Omental fat pad (tissue), 4 donors: Measurements from ENCODE around the gene ATP1A4. TPM values are rescaled to one million over a fixed set of nuclear protein-coding genes. Genes with fewer than 3 reads are reported as not detected.

Experiments used
- ATAC-seq: fragments of 150-250 bp; one replicate; pipeline ENCODE4 v1.9.1; 2016; ENCODE audit warnings: mild to moderate bottlenecking, moderate library complexity; ENCODE audit not compliant: low FRiP score
- DNase-seq: peaks from one replicate; pipeline ENCODE4 v3.0.0-alpha.2; 2019; ENCODE audit warnings: low spot score
- total RNA-seq, 4 donors: library from RNA; depleted of rRNA; stranded (reverse); fragments of >200 nt; gene quantifications; one replicate each; pipeline ENCODE4 v1.1.0, GENCODE V29; 2016
- TF ChIP-seq, protein P1 (sequence below), 3 donors: fragments of 450-650 bp; IDR thresholded peaks; one replicate each; pipeline ENCODE4 v1.5.1; 2016 to 2017; ENCODE audit warnings: antibody characterized with exemption in 3 of 3, mild to moderate bottlenecking in 3 of 3, moderate library complexity in 2 of 3

ATP1A4 gene
- total RNA-seq, 4 donors from 2014 or later: 0.47 to 1.6 TPM; not detected in 2

DNA sequence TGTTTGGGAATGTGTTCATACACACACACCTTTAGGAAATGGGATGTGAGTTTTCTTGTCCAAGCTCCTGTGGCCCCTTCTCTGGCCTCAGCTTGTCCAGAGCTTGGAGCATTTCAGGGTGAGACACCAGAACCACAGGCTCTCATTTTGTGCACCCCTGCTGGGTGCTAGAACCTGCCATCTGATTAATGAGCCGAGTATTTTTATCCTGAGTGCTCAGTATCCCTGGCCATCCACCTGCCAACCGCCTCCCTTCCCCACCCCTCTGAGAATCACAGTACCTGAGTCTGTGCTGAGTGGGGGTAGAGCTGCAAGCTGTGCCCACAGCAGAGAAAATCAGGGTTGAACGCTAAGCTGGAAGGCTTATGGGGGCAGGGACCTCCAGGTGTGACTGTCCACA lies 40.4 kb downstream of the ATP1A4 start:
- TF ChIP-seq, protein P1, sequence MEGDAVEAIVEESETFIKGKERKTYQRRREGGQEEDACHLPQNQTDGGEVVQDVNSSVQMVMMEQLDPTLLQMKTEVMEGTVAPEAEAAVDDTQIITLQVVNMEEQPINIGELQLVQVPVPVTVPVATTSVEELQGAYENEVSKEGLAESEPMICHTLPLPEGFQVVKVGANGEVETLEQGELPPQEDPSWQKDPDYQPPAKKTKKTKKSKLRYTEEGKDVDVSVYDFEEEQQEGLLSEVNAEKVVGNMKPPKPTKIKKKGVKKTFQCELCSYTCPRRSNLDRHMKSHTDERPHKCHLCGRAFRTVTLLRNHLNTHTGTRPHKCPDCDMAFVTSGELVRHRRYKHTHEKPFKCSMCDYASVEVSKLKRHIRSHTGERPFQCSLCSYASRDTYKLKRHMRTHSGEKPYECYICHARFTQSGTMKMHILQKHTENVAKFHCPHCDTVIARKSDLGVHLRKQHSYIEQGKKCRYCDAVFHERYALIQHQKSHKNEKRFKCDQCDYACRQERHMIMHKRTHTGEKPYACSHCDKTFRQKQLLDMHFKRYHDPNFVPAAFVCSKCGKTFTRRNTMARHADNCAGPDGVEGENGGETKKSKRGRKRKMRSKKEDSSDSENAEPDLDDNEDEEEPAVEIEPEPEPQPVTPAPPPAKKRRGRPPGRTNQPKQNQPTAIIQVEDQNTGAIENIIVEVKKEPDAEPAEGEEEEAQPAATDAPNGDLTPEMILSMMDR (IDR thresholded peaks at IDR 0.05): no peak
- DNase-seq (no peak), ATAC-seq (no peak)

DNA sequence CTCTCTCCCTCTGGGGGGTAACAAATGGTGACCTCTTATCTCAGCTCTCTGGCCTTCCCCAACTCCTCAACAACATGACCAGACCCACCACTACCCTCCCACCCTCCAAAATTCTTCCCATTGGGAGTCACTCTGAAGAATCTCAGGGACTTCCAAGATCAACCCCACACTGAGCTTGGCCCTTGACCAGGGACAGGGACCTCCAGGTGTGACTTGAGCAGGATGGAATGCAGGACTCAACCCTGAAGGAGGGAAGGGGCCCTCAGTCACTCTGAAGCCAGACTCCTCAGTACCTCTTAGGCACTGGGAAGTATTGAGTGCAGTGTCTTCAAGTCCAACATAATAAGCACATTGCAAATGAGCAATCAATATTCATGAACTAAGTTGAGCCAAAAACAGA lies 40.8 kb downstream of the ATP1A4 start:
- DNase-seq (no peak), ATAC-seq (no peak)
- TF ChIP-seq, protein P1 (IDR thresholded peaks at IDR 0.05): no peak

DNA sequence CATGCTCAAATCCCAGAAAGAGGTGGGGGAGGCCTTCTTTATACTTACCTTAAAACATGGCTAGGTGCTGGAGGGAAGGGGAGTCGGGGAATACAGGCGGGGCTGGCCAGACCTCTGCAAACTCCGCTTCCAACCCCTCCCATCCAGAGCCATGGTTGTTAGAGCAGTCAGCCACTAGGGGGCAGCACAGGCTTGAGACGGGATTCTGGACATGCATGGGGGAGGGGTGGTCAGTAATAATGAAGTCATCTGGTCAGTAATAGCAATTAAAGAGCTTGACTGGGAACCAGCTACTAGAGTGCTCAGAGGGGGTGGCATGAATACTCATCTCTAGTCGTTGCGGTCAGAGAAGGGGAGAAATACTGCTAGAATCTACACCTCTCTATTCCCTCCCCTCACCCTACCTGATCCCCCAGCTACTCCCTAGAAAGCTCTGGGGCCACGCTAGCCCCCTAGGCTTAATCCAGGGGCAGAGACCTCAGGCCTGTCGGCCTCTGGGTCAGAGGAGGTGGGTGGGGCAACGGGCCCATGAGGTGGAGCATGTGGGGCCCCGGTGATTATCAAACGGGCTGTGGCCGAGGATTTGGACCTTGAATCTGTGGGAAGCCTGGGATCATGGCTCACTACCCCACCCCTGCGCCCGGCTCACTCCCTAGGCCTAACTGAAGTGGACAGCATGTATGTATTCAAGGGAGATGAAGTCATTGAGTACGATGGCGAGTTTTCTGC lies 41.9 kb downstream of the ATP1A4 start:
- peak; percentile 94 for DNase-seq
- peak; percentile 87 for ATAC-seq
- TF ChIP-seq, protein P1 (IDR thresholded peaks at IDR 0.05): peak in 2 of 3 donors; percentile 72 to 89

DNA sequence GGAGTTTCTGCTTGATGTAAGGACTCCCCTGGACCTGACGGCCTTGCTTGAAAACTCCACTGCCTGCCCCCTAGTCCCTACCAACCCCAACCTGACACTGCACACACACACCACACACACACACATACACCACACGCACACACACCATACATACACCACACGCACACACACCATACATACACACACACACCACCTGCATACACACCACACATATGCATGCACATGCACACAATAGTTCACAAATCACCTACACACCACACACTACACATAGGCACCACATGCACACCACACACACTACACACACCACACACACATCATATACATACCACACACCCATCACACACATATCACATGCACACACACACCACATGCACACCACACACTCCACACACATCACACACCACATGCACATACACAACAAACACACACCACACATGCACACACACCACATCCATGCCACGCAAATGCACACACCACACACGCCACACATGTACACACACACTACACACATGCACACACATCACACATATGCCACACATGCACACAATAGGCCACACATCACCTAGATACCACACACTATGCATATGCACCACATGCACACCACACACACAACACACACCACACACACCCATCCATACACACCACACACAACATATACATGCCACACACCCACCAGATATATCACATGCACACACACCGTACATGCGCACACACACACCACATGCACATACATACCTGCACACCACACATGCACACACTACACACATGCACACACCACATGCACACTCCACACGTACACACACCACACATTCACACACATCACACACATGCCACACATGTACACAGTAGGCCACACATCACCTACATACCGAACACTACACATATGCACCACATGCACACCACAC lies 42.7 kb downstream of the ATP1A4 start:
- TF ChIP-seq, protein P1 (IDR thresholded peaks at IDR 0.05): no peak
- ATAC-seq (no peak), DNase-seq (no peak)

DNA sequence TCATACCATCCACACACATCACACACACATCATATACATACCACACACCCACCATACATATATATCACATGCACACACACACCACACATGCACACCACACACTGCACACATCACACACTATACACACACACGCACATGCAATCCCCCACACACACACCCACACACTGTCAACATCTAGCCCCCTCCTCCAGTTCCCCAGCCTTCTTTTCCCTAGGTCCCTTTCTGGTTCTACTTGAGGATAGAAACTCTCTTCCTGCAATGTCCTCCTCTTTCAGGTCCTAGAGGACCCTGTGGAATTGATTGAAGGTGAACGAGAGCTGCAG lies 43.3 kb downstream of the ATP1A4 start:
- ATAC-seq: no peak
- DNase-seq: no peak
- TF ChIP-seq, protein P1 (IDR thresholded peaks at IDR 0.05): no peak

DNA sequence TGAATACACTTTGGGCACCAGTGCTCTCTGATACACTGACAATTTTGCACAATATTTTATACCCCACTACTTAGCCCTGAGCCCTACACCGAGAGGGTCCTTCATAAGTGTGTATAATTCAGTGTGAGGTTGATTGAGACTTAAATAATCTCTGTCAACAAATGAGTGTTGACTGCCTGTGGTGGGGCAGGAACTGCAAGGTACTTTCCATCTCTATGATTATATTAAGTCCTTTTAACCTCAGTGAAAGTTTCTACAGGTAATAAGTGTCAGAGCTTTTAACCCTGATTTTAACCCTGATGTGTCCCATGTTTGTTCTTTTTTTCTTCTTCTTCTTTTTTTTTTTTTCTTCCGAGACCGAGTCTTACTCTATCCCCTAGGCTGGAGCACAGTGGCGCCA lies 44.7 kb downstream of the ATP1A4 start:
- DNase-seq: no peak

More for the DNA sequence above, 44.7 kb downstream of the ATP1A4 start:
- TF ChIP-seq, protein P1 (IDR thresholded peaks at IDR 0.05): no peak
- no peak for ATAC-seq
